Cardiac muscle cell (in vitro differentiated cells and primary cell): ENCODE data around the gene CEP63. TPM values are rescaled to one million over a fixed set of nuclear protein-coding genes. Genes with fewer than 3 reads are reported as not detected.

Source experiments
- DNase-seq, 2 donors: peaks; one replicate each; pipeline versions ENCODE4 v3.0.0 to v3.0.0-alpha.2; 2010 to 2017; ENCODE audit warnings: low read depth in 1 of 2, low spot score in 1 of 2
- H3K27ac ChIP-seq: fragments of 200-600 bp; sonication (generic); 2 replicates; pipeline ENCODE4 v1.5.1; 2016
- H3K27me3 ChIP-seq: fragments of 200-600 bp; sonication (generic); 2 replicates; pipeline ENCODE4 v1.6.0; 2016; ENCODE audit warnings: control low read depth
- H3K36me3 ChIP-seq: fragments of 200-600 bp; sonication (generic); 2 replicates; pipeline ENCODE4 v1.5.1; 2016; ENCODE audit warnings: control low read depth
- H3K4me1 ChIP-seq: fragments of 200-600 bp; sonication (generic); 2 replicates; pipeline ENCODE4 v1.8.1; 2017; ENCODE audit warnings: low read depth, mild to moderate bottlenecking, mixed run types
- H3K4me3 ChIP-seq: fragments of 200-600 bp; sonication (generic); 2 replicates; pipeline ENCODE4 v1.5.1; 2016; ENCODE audit warnings: mild to moderate bottlenecking
- H3K9me3 ChIP-seq: fragments of 200-600 bp; sonication (generic); 2 replicates; pipeline ENCODE4 v1.5.1; 2017; ENCODE audit warnings: low read depth, mild to moderate bottlenecking, control low read depth
- CTCF ChIP-seq: IDR thresholded peaks from 2 replicates; pipeline ENCODE4 v1.5.1; 2012; ENCODE audit warnings: low read depth, mild to moderate bottlenecking, low read length
- polyA plus RNA-seq: library from polyadenylated mRNA; unstranded; fragments of >200 nt; fragmentation: Nextera tagmentation; extraction: Ambion mirVana; gene quantifications from 2 replicates; pipeline ENCODE4 v1.2.1, GENCODE V29; 2016
- total RNA-seq: library from RNA; depleted of rRNA; stranded (reverse); fragments of >200 nt; gene quantifications from 2 replicates; pipeline ENCODE4 v1.2.3, GENCODE V29; 2016

The CEP63 gene
- total and polyA plus RNA-seq, 2 experiments from 2014 or later: 36.6 to 51.2 TPM

GRCh38 chr3:134453631-134454030, 32.2 kb upstream of the CEP63 start:
- Histone ChIP-seq H3K9me3 (no peaks in the 10 kb centered on the region), H3K27ac (no peak overlapping the region), H3K27me3 (no peaks in the 10 kb centered on the region), H3K36me3 (no peaks in the 10 kb centered on the region), H3K4me1 (no peaks in the 10 kb centered on the region), H3K4me3 (no peak overlapping the region)
- DNase-seq: peak in 1 of 2 donors; percentile 20
- peak; percentile 11 for TF ChIP-seq CTCF

- no peaks in the 10 kb centered on the region for H3K4me1 ChIP-seq
- no peaks in the 10 kb centered on the region for H3K27me3 ChIP-seq
- no peak for DNase-seq
- TF ChIP-seq CTCF: no peak
- H3K36me3 ChIP-seq: no peaks in the 10 kb centered on the region
- no peak overlapping the region for H3K4me3 ChIP-seq
- no peak overlapping the region for H3K27ac ChIP-seq
- no peaks in the 10 kb centered on the region for H3K9me3 ChIP-seq
Observed at GRCh38 chr3:134457376-134458074, 28.3 kb upstream of the CEP63 start.

GRCh38 chr3:134458406-134458945, 27.4 kb upstream of the CEP63 start:
- H3K27ac ChIP-seq: no peak overlapping the region
- H3K4me3 ChIP-seq: no peak overlapping the region
- no peaks in the 10 kb centered on the region for H3K4me1 ChIP-seq
- H3K27me3 ChIP-seq: no peaks in the 10 kb centered on the region
- H3K36me3 ChIP-seq: no peaks in the 10 kb centered on the region
- no peak for TF ChIP-seq CTCF
- H3K9me3 ChIP-seq: no peaks in the 10 kb centered on the region
- no peak for DNase-seq

DNA sequence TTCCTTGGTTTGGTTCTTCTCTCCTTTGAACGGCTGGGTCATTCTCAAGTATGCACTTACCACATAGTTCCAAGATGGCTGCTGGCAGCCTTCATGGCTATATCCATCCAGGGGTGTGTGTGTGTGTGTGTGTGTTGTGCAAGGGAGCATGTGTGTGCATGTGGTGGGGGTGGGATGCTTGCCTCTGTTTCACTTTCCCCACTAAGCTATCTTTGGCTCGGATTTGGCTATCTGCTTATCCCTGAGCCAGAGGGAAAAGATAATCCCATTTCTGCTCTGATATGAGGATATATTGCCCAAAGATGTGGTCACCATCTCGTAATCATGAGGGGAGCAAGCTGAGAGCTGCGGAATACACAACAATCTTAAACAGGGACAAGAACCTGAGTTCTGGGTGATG, 26.3 kb upstream of the CEP63 start:
- Histone ChIP-seq H3K27me3 (no peaks in the 10 kb centered on the region), H3K27ac (no peak overlapping the region), H3K9me3 (no peaks in the 10 kb centered on the region), H3K4me1 (no peaks in the 10 kb centered on the region), H3K4me3 (no peak overlapping the region), H3K36me3 (no peaks in the 10 kb centered on the region)
- TF ChIP-seq CTCF: no peak
- peak in 1 of 2 donors; percentile 59 for DNase-seq

- TF ChIP-seq CTCF: no peak
- DNase-seq: peak in 1 of 2 donors; percentile 33
- H3K4me1 ChIP-seq: no peaks in the 10 kb centered on the region
- no peaks in the 10 kb centered on the region for H3K27me3 ChIP-seq
- no peak overlapping the region for H3K4me3 ChIP-seq
- H3K9me3 ChIP-seq: no peaks in the 10 kb centered on the region
- H3K36me3 ChIP-seq: no peaks in the 10 kb centered on the region
- no peak overlapping the region for H3K27ac ChIP-seq
Observed at GRCh38 chr3:134460965-134461364, 24.9 kb upstream of the CEP63 start.
